Neural cell (in vitro differentiated cells): ENCODE data around the gene TSPAN18. TPM values are rescaled to one million over a fixed set of nuclear protein-coding genes. Genes with fewer than 3 reads are reported as not detected.

Source experiments
- H2AFZ ChIP-seq: fragments of 200-600, 300-800 bp; sonication (generic), shearing (Covaris generic); 2 replicates; pipeline ENCODE4 v1.6.0; 2014; ENCODE audit warnings: low read depth, mild to moderate bottlenecking, antibody characterized with exemption, low read length, moderate library complexity
- H3F3A ChIP-seq: fragments of 200-600 bp; shearing (Covaris generic); 2 replicates; pipeline ENCODE4 v1.6.1; 2016; ENCODE audit warnings: mild to moderate bottlenecking, moderate library complexity, mixed read lengths, antibody characterized with exemption, low read length; ENCODE audit not compliant: insufficient read depth, poor library complexity, severe bottlenecking
- H3K27ac ChIP-seq: fragments of 200-600, 300-800 bp; sonication (generic), shearing (Covaris generic); 2 replicates; pipeline ENCODE4 v1.5.1; 2014; ENCODE audit warnings: mild to moderate bottlenecking, low read length, moderate library complexity
- H3K27me3 ChIP-seq: fragments of 300-800, 200-600 bp; sonication (generic), shearing (Covaris generic); 2 replicates; pipeline ENCODE4 v1.6.0; 2014; ENCODE audit warnings: mild to moderate bottlenecking, low read depth, low read length, moderate library complexity; ENCODE audit not compliant: insufficient read depth
- H3K36me3 ChIP-seq: fragments of 300-800, 200-600 bp; sonication (generic), shearing (Covaris generic); 2 replicates; pipeline ENCODE4 v1.5.1; 2014; ENCODE audit warnings: mild to moderate bottlenecking, antibody characterized with exemption, low read length, moderate library complexity; ENCODE audit not compliant: insufficient read depth
- H3K4me2 ChIP-seq: fragments of 300-800, 200-600 bp; sonication (generic), shearing (Covaris generic); 2 replicates; pipeline ENCODE4 v1.6.0; 2014; ENCODE audit warnings: mild to moderate bottlenecking, low read length
- H3K4me3 ChIP-seq: fragments of 300-800, 200-600 bp; sonication (generic), shearing (Covaris generic); 2 replicates; pipeline ENCODE4 v1.5.1; 2014; ENCODE audit warnings: mild to moderate bottlenecking, low read length, moderate library complexity
- H3K79me2 ChIP-seq: fragments of 200-600 bp; shearing (Covaris generic); replicated peaks from 2 replicates; pipeline ENCODE4 v1.6.0; 2014; ENCODE audit warnings: mild to moderate bottlenecking, low read length, moderate library complexity; ENCODE audit not compliant: insufficient read depth
- H3K9ac ChIP-seq: fragments of 300-800, 200-600 bp; sonication (generic), shearing (Covaris generic); 2 replicates; pipeline ENCODE4 v1.6.1; 2016; ENCODE audit warnings: mild to moderate bottlenecking, low read length, mixed read lengths
- H3K9me2 ChIP-seq: fragments of 200-600 bp; shearing (Covaris generic); 2 replicates; pipeline ENCODE4 v1.6.1; 2016; ENCODE audit warnings: mild to moderate bottlenecking, low read length, mixed read lengths; ENCODE audit not compliant: insufficient read depth
- H3K9me3 ChIP-seq: fragments of 200-600, 300-800 bp; sonication (generic), shearing (Covaris generic); 2 replicates; pipeline ENCODE4 v1.6.1; 2016; ENCODE audit warnings: mild to moderate bottlenecking, mixed run types, low read length, moderate library complexity, mixed read lengths
- H4K20me1 ChIP-seq: fragments of 200-600 bp; shearing (Covaris generic); 2 replicates; pipeline ENCODE4 v1.6.1; 2016; ENCODE audit warnings: mild to moderate bottlenecking, mixed run types; ENCODE audit not compliant: insufficient read depth
- CTCF ChIP-seq: fragments of 450-650 bp; IDR thresholded peaks from 2 replicates; pipeline ENCODE4 v1.5.1; 2014; ENCODE audit warnings: antibody characterized with exemption, mild to moderate bottlenecking, moderate library complexity; ENCODE audit not compliant: poor library complexity, severe bottlenecking
- EP300 ChIP-seq: fragments of 450-650 bp; conservative IDR thresholded peaks from 2 replicates; pipeline ENCODE4 v1.6.1; 2014; ENCODE audit warnings: antibody characterized with exemption, mild to moderate bottlenecking, moderate library complexity; ENCODE audit not compliant: poor library complexity, severe bottlenecking
- EZH2 ChIP-seq: fragments of 200-600, 300-800 bp; shearing (Covaris generic), sonication (generic); IDR thresholded peaks from 2 replicates; pipeline ENCODE4 v1.6.1; 2014; ENCODE audit warnings: antibody characterized with exemption, low read length, borderline replicate concordance, mild to moderate bottlenecking; ENCODE audit not compliant: insufficient read depth, poor library complexity, severe bottlenecking
- MXI1 ChIP-seq: fragments of 450-650 bp; conservative IDR thresholded peaks from 2 replicates; pipeline ENCODE4 v1.6.1; 2014; ENCODE audit warnings: antibody characterized with exemption, mild to moderate bottlenecking; ENCODE audit not compliant: poor library complexity, severe bottlenecking
- POLR2AphosphoS5 ChIP-seq: IDR thresholded peaks from 2 replicates; pipeline ENCODE4 v1.6.1; 2012
- RAD21 ChIP-seq: fragments of 450-650 bp; conservative IDR thresholded peaks from 2 replicates; pipeline ENCODE4 v1.6.1; 2014; ENCODE audit warnings: antibody characterized with exemption, mild to moderate bottlenecking, moderate library complexity
- REST ChIP-seq: IDR thresholded peaks from 2 replicates; pipeline ENCODE4 v1.6.1; 2012; ENCODE audit warnings: borderline replicate concordance
- SMC3 ChIP-seq: fragments of 450-650 bp; conservative IDR thresholded peaks from 2 replicates; pipeline ENCODE4 v1.6.1; 2014; ENCODE audit warnings: antibody characterized with exemption, mild to moderate bottlenecking, moderate library complexity; ENCODE audit not compliant: poor library complexity
- TAF1 ChIP-seq: IDR thresholded peaks from 2 replicates; pipeline ENCODE4 v1.6.1; 2012; ENCODE audit warnings: low read depth
- polyA plus RNA-seq: library from polyadenylated mRNA; depleted of rRNA; stranded (reverse); fragments of >200 nt; gene quantifications from 2 replicates; pipeline ENCODE4 v1.2.3, GENCODE V29; 2014

Gene TSPAN18
- polyA plus RNA-seq, 1 donor from 2014 or later = 8.4 TPM

GRCh38 chr11:44771841-44772240, 45.1 kb downstream of the TSPAN18 start:
- H3K9me3 ChIP-seq = no peaks in the 10 kb centered on the region
- H3K9me2 ChIP-seq = no peaks in the 10 kb centered on the region
- no peak for TF ChIP-seq POLR2AphosphoS5
- no peak for TF ChIP-seq EP300
- TF ChIP-seq MXI1 = no peak
- no peak for TF ChIP-seq CTCF
- TF ChIP-seq RAD21 = no peak
- TF ChIP-seq TAF1 = no peak
- TF ChIP-seq SMC3 = no peak
- TF ChIP-seq EZH2 = no peak
- no peak for TF ChIP-seq REST
- H4K20me1 ChIP-seq = no peaks in the 10 kb centered on the region
- no peaks in the 10 kb centered on the region for H3K79me2 ChIP-seq
- peaks cover 7% of the 10 kb centered on the region for H3F3A ChIP-seq
- no peak overlapping the region for H3K4me2 ChIP-seq
- peak overlapping the region; percentile 29 for H3K9ac ChIP-seq
- H3K4me3 ChIP-seq = peak overlapping the region; percentile 18
- H3K36me3 ChIP-seq = peaks cover 3% of the 10 kb centered on the region
- no peaks in the 10 kb centered on the region for H3K27me3 ChIP-seq
- H3K27ac ChIP-seq = peak overlapping the region; percentile 88
- H2AFZ ChIP-seq = no peak overlapping the region

- H2AFZ ChIP-seq = no peak overlapping the region
- no peaks in the 10 kb centered on the region for H3K79me2 ChIP-seq
- H3K9me2 ChIP-seq = no peaks in the 10 kb centered on the region
- H3K36me3 ChIP-seq = no peaks in the 10 kb centered on the region
- no peaks in the 10 kb centered on the region for H4K20me1 ChIP-seq
- peaks cover 7% of the 10 kb centered on the region for H3F3A ChIP-seq
- no peak overlapping the region for H3K4me2 ChIP-seq
- no peaks in the 10 kb centered on the region for H3K9me3 ChIP-seq
- no peak overlapping the region for H3K4me3 ChIP-seq
- no peak overlapping the region for H3K27ac ChIP-seq
- no peak overlapping the region for H3K9ac ChIP-seq
- TF ChIP-seq MXI1 (no peak), REST (no peak), SMC3 (no peak), TAF1 (no peak), POLR2AphosphoS5 (no peak), EP300 (no peak), RAD21 (no peak), EZH2 (no peak)
- H3K27me3 ChIP-seq = no peaks in the 10 kb centered on the region
These were observed 46.7 kb downstream of the TSPAN18 start for GRCh38 chr11:44773351-44773965.
